22Rv1 (cell line): Measurements from ENCODE around the gene HNF1B.

Experiments
- CTCF ChIP-seq: fragments of 450-650 bp; IDR thresholded peaks from 2 replicates; pipeline ENCODE4 v1.5.1; 2017; ENCODE audit warnings: mild to moderate bottlenecking
- ZFX ChIP-seq: fragments of 450-650 bp; IDR thresholded peaks from 2 replicates; pipeline ENCODE4 v1.6.1; 2017; ENCODE audit warnings: antibody characterized with exemption, borderline replicate concordance

DNA sequence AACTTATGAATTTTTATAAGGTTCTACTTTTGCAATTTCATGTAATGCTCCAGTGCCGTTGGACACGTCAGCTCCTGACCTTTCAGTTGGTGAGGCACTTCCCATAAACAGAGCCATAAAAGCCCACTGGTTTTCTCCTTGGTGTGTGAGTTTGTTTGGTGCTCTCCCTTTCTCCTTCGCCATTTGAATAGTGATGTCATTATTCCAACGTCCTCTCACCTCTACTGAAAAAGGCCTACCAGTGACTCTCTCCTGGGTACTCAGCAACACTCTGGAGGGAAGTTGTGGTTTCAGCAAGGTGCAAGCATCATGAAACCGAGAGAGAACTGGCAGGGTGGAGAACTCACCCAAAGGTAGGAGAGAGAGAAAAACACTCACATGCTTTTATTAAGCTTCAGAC lies 29.6 kb upstream of the HNF1B start:
- no peak for TF ChIP-seq CTCF
- no peak for TF ChIP-seq ZFX
